Measurements from ENCODE around the gene SYNM.
A peak's percentile ranks its signal among the peaks of the same experiment; 100 is the strongest.

Gene SYNM

DNA sequence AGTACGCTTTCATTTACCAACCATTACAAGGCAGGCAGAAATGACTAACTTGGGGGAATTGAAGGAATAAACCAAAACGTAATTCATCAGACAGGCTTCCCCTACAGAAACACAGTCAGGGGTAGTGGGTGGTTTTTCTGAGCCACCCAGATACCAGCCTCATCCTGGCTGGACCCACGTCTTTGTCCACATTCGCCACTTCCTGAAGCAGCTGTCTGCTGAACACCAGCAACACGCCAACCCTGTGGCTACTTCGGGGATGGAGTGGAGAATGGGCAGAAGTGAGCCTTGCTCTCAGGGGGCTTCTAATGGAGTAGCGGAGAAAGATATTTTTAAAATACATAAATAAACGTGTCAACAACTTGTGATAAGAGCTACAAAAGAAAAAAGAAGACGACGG, 40.1 kb downstream of the SYNM start:
- no peak for DNase-seq

DNA sequence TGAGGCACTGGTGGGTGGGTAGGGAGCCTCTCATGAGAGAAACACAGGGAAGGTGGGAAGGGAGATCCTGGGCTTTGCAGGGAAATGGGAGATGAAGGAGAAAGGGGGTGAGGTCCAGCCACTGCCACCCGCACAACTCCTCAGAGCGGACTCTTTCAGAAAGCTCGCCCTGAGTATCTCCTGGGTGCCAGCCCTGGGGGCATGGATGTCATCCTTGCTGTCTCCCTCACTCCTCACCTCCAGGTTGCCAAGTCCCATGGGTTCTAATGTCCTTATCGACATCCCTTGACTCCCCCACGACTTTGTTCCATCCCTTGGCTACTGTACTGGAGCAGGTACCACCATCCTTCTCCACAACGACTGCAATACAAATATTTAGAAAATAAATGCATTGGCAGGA, 40.9 kb downstream of the SYNM start:
- DNase-seq: no peak

DNA sequence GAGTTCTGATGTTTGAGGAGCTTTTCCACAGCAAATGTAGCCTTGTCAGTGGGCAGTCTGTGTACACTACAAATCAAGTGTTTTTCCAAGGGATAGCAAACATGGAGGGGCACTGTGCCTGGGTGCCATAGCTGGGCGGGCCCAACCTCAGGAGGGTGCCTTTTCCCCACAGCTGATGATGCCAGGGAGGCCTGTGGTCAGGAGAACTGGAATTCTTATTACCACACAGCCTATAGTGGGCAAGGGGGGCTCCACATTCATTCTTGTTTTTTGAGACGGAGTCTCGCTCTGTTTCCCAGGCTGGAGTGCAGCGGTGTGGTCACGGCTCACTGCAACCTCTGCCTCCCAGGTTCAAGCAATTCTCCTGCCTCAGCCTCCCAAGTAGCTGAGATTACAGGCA, 41.8 kb downstream of the SYNM start:
- DNase-seq: no peak

- DNase-seq: no peak
Observed at GRCh38 chr15:99148851-99149276, 44.0 kb downstream of the SYNM start.

- DNase-seq: no peak
Observed at GRCh38 chr15:99149366-99149765, 44.5 kb downstream of the SYNM start.

GRCh38 chr15:99151156-99151555, 46.3 kb downstream of the SYNM start:
- no peak for DNase-seq

DNA sequence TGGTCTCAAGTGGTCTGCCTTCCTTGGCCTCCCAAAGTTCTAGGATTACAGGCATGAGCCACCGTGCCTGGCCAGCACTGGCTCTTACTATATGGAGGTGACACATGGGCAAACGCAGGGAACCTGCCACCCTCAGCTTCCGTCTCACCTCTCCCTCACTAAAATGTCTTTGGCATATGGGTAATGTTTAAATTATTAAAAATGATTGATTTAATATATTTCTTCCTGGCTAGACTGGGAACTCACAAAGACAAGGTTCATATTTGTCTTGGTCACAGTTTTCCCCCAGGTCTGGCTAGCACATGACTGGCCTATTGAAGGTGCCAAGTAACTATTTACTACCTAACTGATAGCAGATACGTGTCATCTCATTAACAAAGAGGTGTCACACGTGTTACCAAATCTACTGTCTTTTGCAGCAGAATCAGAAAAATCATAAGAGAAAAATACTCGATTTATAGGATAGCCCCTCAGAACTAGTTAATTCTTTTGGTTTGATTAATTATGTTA, 48.2 kb downstream of the SYNM start:
- no peak for DNase-seq

- DNase-seq: no peak
Observed at GRCh38 chr15:99154271-99154670, 49.4 kb downstream of the SYNM start.

DNA sequence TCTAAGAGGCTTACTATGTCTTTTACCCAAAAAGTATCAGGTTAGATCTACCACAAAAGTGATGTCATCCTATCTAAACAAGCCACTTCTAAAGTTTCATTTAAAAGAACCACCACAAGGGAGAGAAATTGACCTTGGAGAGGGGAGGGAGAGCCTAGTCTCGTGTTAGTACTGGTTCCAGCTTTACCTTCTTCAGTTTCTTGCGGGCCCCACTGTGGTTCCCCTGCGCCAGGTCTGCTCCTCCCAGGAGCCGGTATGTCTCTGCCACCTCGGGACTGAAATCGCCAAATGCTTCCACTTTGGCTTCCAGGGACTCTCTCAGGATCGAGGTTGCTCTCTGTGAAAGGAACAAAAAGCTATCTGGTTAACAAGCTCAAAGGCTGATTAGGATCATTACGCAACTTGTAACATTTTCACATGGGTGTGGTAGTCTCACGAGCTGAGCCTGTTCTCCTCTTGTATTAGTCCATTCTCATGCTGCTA, 51.1 kb downstream of the SYNM start:
- peak; percentile 25 for DNase-seq

DNA sequence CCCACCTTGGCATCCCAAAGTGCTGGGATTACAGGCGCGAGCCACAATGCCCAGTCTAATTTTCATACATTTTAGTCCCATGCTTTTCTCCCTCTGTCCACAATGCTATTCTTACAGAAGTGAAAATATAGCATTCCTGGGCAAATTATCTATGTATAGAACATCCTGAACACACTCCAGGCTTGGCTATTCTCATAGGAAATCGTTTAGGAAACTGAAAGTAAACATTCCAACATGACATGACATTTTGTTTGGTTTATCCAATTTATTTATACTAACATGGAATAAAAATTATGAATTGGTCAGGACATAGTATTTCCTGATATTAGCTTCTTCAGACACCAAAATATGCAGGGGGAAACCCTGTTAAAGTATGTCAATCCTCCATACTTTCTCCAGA, 52.6 kb downstream of the SYNM start:
- no peak for DNase-seq

GRCh38 chr15:99158626-99159412, 53.9 kb downstream of the SYNM start:
- DNase-seq: no peak

DNA sequence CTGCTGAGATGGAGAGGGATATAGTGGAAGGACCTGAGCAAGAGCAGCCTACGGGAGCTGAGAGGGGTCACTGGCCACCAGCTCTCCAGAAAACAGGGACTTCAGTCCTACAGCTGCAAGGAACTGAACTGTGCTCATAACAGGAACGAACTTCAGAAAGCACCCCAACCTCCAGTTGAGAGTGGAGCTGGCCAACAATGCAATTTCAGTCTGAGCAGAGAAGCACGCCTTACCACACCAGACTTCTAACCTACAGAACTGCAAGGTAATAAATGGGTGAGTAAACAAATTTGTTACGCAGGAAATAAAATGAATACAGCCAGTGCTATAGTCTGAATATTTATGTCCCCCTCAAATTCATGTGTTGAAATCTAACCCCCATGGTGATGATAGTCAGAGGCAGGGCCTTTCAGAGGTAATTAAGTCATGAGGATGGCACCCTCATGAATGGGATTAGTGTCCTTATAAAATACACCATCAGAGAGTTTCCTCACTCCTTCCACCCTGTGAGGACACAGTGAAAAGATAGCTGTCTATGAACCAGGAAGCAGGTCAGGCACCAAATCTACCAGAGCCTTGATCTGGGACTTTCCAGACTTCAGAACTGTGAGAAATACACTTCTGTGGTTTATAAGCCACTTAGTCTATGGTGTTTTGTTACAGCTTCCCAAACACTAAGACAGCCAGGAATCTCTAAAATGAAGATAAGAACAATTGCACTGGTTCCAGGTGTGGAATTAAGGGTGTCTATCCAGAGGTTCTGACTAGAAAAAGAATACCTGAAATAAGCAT, 58.6 kb downstream of the SYNM start:
- DNase-seq: no peak

GRCh38 chr15:99164119-99164518, 59.2 kb downstream of the SYNM start:
- no peak for DNase-seq

DNA sequence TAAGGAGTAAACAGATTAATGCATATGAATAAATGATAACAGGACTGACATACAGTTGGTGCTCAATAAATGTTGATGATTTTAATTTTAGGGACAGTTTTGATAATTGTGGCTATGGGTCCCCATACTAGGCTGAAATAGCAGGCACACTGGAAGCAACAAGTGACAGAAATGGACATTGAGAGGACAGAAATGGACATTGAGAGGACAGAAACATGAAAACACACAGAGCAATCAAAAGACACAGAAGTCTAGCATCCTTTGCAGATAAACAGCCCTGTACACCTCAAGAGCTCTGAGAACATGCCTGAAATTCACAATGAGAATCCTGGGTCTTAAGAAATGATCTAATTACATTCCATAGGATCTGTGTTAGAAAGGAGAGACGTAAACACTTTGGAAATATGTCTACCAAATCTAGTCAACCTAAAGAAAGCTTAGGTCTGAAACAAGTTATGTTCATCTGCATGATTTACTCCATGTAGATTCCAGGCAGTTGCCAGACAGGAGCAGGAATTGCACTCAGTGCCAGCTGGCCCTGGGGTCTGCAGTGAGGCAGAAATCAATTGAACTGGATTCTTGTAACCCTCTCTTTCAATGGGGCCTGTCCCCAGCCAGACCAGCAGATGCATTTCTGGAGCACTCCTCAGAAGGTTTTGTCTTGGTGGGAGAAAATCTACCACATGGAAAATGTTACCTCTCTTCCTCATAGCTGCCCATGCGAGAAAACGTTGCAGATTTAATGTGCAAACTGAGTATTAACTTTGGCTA, 60.3 kb downstream of the SYNM start:
- no peak for DNase-seq

DNA sequence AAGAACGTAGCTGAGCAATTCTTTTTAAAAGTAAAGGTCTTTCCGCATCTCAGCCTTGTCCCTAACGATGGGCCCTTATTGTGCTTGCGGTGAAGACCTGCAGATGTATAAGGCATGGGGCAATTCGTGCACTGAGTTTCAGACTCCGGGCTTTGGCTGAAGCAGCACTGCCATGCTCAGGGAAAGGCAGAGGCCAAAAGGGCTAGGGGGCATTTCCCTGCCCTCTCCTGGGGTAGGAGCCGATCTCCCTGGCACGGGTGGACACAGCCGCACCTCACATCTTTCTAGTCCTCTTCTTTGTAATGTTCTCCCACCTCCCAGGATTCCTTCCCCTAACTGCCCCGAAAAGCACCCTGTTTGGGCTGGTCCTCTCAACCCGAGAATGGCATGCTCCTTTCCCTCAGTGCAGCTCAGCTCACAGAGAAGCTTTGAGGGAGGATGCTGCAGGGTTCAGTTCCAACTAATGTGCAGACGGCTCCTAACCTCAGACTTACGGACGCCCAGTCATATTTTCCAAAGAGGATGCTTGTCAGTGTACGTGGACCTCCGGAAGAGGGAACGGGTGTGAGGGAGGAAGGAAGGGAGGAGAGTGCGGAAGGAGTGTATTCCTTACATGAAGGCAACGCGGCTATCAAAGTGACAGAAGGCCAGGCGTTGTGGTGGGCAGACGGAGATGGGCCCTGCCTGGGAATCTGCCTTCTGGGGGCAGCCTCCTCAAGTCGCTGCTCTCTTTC, 61.2 kb downstream of the SYNM start:
- DNase-seq: no peak

DNA sequence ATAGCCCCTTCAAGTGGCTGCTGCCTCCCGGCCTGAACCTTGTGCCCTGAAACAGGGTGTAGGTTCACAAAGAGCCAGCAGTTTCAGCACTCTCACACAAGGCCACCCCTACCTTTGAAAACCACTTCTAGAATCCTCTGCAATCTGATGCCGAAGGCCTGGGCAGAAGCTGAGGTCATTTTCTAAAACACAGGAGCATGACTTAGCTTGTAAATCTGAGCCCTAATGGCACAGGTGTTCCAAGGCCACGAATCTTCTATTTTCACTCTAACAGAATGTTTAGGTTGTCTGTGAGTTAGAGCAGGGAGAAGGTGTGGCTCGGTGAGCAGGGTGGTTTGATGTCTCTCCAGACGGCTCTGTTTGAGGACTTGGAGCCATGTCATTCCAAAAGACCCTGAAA, 62.3 kb downstream of the SYNM start:
- no peak for DNase-seq

- DNase-seq: no peak
Observed at GRCh38 chr15:99167640-99168039, 62.8 kb downstream of the SYNM start.

- peak; percentile 29 for DNase-seq
Observed at GRCh38 chr15:99168601-99169580, 64.0 kb downstream of the SYNM start.

- no peak for DNase-seq
Observed at GRCh38 chr15:99169769-99170311, 65.0 kb downstream of the SYNM start.

DNA sequence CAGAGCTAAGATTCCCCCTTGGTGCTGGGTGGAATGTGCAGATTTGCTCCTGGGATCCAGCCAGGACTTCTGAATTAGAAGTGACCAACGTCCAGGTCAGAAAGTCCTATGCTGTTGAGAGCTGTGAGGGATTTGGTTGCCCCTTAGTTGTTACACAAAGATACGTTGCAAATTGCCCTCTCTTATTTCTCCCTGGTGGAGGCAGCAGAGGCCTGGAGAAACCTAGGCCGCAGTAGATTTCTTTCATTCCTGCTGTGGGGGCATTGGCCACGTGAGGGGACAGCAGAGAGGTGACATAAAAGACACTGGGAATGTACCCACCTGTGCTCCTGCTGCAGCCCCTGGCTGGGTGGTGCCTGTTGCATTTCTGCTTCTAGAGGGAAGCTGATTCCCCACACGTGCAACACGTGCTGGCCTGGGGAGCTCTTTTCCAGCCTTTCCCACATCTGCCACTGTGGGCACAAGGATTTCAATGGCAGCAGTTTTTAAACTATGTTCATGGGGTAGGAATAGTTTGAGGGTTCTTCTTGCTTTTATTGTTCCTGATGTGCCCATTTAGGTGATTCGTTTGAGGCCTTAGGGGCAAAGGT, 65.7 kb downstream of the SYNM start:
- DNase-seq: no peak

GRCh38 chr15:99172171-99172570, 67.3 kb downstream of the SYNM start:
- DNase-seq: no peak
